NCI-H345 treated with DMSO at 0.1 percent for 48 hours (cell line): ENCODE results near the gene CRACR2B.

Experiments used
- DNase-seq: peaks from one replicate; lab custom pipeline; 2025; ENCODE audit not compliant: unreplicated experiment; lab: John Stamatoyannopoulos, UW

The CRACR2B gene

GRCh38 chr11:794766-795633, 32.7 kb upstream of the CRACR2B start:
- no peak for DNase-seq

GRCh38 chr11:795634-796564, 31.8 kb upstream of the CRACR2B start:
- DNase-seq: no peak

GRCh38 chr11:796565-797295, 31.0 kb upstream of the CRACR2B start:
- no peak for DNase-seq

- DNase-seq: peak; percentile 82
These were observed 30.2 kb upstream of the CRACR2B start for GRCh38 chr11:797296-798092.

GRCh38 chr11:798093-798713, 29.5 kb upstream of the CRACR2B start, which contains the start of gene SLC25A22:
Gene SLC25A22 (minus strand): TSS chr11:798281. CDS start chr11:795006, 3,275 bp downstream.
- DNase-seq: peak; percentile 70

- DNase-seq: no peak
These were observed 27.9 kb upstream of the CRACR2B start for GRCh38 chr11:799641-800316.

GRCh38 chr11:800473-800872, 27.2 kb upstream of the CRACR2B start:
- no peak for DNase-seq

- DNase-seq: no peak
These were observed 26.5 kb upstream of the CRACR2B start for GRCh38 chr11:801097-801780.

GRCh38 chr11:802018-802617, 25.6 kb upstream of the CRACR2B start:
- DNase-seq: no peak

- DNase-seq: no peak
These were observed 24.8 kb upstream of the CRACR2B start for GRCh38 chr11:802693-803466.

- DNase-seq: no peak
These were observed 24.3 kb upstream of the CRACR2B start for GRCh38 chr11:803467-803742.

- DNase-seq: peak; percentile 39
These were observed 23.7 kb upstream of the CRACR2B start for GRCh38 chr11:803770-804598.

- no peak for DNase-seq
These were observed 23.1 kb upstream of the CRACR2B start for GRCh38 chr11:804599-804964.

GRCh38 chr11:808427-809286, 19.1 kb upstream of the CRACR2B start:
- DNase-seq: no peak

GRCh38 chr11:809287-810039, 18.3 kb upstream of the CRACR2B start, which contains the start of gene RPLP2:
Gene RPLP2 (plus strand): TSS chr11:809967. CDS start chr11:810235, 268 bp downstream.
- peak; percentile 93 for DNase-seq
